Measurements from ENCODE around the gene NPDC1.

- no peak for TF ChIP-seq CTCF (IDR thresholded peaks at IDR 0.05)
- TF ChIP-seq POLR2A (IDR thresholded peaks at IDR 0.05) = peak; percentile 40 to 61 (median 54)
Observed at GRCh38 chr9:137053944-137054931, 8.3 kb upstream of the NPDC1 start, which contains the start of gene ENTPD2.

Measured in body of pancreas (tissue), 4 donors.